D721Med (cell line): Measurements from ENCODE around the gene AUTS2.

ENCODE experiments used
- DNase-seq: peaks from one replicate; pipeline ENCODE4 v3.0.0; 2011; ENCODE audit warnings: low spot score; ENCODE audit not compliant: insufficient read length
- FAIRE-seq: peaks from 2 replicates; lab custom pipeline; 2011; peaks lifted over from hg19 to GRCh38; lab: Jason Lieb, UNC
- TF ChIP-seq, protein P1 (sequence below): IDR thresholded peaks from 2 replicates; pipeline ENCODE4 v1.5.1; 2012; ENCODE audit warnings: mild to moderate bottlenecking, control low read depth; ENCODE audit not compliant: insufficient read depth; ENCODE audit errors: missing control alignments

Gene AUTS2

DNA sequence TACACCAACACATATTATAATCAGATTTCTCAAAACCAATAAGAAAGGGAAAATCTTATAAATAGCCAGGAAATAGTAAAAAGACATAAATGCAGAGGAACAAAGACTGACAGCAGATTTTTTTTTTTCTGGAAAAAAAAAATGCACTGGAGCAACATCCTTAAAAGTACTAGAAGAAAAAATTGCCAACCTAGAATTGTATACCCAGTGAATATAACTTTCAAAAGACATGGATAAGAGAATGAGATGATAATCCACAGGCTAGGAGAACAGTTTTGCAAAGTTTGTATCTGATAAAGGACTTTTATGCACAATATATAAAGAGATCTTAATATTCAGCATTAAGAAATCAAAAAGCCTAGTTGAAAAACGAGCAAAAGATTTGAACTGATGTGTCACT is 554.0 kb downstream of the AUTS2 start:
- DNase-seq = no peak
- no peak for FAIRE-seq
- TF ChIP-seq, protein P1, sequence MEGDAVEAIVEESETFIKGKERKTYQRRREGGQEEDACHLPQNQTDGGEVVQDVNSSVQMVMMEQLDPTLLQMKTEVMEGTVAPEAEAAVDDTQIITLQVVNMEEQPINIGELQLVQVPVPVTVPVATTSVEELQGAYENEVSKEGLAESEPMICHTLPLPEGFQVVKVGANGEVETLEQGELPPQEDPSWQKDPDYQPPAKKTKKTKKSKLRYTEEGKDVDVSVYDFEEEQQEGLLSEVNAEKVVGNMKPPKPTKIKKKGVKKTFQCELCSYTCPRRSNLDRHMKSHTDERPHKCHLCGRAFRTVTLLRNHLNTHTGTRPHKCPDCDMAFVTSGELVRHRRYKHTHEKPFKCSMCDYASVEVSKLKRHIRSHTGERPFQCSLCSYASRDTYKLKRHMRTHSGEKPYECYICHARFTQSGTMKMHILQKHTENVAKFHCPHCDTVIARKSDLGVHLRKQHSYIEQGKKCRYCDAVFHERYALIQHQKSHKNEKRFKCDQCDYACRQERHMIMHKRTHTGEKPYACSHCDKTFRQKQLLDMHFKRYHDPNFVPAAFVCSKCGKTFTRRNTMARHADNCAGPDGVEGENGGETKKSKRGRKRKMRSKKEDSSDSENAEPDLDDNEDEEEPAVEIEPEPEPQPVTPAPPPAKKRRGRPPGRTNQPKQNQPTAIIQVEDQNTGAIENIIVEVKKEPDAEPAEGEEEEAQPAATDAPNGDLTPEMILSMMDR = no peak

DNA sequence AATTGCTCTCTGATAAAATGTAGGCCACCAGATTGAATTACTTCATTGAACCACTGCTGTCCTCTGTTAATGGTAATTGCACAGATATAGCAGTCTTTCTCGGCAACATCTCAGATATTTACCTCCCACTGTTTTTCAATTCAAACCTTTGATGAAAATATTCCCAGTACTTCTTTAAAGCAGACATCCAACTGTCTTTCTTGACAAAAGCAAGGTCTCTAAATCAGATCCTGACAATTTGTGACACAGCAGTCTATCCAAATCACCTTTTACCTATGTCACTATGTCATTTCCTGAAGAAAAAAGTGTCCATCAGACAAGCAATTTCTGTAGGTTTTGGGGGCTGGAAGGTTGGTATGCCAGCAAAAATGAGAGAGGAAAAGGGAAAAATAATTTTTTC is 555.7 kb downstream of the AUTS2 start:
- TF ChIP-seq, protein P1 = no peak
- DNase-seq (no peak), FAIRE-seq (no peak)

DNA sequence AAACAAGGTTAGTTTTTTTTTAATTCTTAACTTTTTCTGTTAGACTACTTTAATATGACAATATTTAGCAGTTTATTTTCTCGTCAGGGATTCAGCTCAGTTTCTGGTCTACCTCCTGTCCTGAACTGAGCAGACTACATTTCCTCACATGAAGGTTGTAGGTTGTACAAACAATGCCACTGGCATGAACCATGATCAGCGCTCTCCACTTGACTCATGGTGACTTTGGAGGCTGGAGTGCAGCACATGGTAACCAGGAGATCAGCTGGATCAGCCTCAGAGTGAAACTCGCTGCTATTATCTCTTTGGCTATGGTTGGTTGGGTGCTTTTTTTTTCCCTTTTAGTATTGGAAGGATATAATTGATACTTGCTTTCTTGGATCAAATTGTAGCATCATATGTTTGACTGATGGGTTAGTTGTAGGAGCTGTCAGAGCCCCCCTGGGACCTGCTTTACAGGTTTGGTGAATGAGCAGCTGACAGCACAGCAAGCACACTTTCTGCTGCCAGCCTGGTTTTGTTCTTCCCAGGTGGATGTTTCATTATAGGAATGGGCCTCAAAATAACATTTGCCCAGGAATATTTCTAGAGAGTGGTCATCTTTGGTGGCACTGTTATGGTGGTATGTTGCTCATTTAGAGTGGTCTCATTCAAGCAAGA is 556.4 kb downstream of the AUTS2 start:
- TF ChIP-seq, protein P1 = no peak
- no peak for DNase-seq
- no peak for FAIRE-seq

DNA sequence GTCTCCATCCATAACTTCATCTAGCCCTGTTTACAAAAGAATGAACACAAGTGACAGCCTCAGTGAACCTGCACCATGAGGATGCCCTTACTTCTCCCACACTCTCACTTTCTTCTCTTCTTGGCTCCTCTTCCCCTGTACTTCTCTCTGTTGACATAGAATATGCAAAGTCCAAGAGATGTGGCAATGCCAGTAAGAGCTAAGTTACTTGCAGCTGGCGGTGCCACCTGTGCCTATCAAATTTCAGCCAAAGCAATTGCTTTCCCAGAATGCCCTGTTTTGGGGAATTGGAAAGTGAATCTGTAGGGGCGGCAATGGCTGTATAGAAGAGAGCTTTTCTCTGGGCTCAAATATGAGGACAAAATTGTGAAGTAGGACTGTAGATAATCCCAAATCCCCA is 557.8 kb downstream of the AUTS2 start:
- TF ChIP-seq, protein P1 = no peak
- no peak for DNase-seq
- no peak for FAIRE-seq

DNA sequence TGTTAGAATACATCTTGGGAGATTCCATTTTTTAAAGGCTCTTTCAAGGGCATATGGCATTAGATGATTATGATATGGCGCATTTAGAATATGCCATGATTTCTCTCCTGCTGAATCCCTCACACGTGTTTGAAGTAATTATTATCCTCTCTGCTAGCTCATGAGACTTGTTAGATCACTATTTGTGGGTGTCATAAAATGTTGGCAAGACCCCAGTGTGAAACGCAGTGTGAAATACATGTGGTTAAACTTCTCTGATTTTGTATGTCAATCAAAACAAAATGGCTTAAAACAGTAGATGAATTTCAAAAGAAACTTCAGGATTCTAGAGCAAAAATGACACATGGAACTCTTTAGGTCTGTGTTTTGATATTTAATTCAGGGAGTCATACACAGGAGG is 560.8 kb downstream of the AUTS2 start:
- DNase-seq = no peak
- FAIRE-seq = peak; percentile 38
- TF ChIP-seq, protein P1 = no peak

DNA sequence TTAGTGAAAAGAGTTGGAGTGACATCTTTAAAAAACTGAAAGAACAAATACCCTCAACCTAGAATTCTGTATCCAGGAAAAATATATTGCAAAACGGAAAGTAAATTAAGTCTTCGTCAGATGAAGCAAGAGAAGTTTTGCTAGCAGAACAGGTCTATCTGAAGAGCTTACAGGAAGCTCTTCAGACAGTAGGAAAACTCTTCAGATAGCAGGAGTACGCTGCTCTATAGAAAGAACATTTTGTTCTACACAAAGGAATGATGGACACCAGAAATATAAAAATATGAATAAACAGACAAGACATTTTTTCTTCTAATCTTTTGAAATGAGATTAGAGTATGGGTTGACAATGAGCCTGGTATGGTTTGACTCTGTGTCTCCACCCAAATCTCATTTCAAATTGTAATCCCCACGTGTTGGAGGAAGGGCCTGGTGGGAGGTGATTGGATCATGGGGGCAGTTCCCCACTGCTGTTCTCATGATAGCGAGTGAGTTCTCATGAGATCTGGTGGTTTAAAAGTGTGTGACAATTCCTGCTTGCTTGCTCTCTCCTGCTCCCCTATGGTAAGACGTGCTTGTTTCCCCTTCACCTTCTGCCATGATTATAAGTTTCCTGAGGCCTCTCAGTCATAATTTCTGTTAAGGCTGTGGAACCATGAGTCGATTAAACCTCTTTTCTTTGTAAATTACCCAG is 567.3 kb downstream of the AUTS2 start:
- FAIRE-seq (no peak), DNase-seq (no peak)
- TF ChIP-seq, protein P1 = no peak

DNA sequence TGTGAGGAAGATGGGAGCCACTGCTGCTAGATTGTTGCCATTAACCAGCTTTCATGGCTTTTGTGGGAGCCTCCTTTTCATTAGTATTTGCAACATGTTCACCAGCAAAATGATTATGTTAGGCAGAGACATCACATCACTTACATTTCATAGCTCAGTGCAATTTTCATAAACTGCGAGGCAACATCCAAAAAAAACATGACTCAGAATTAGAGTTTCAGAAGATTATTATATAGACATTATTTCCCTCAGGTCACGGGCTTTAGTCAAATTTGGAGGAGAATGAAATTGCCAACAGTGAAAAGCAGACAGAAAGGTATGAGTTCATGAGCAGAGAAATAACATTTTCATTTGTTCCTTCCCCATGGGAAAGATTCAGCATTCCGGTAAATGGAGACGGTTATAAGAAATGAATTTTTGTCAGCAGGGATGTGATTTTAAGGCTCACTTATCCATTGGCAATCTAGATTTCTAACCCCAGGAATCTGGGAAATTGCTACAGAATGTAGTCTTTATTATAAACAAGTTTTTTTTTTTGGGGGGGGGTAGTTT is 573.2 kb downstream of the AUTS2 start:
- FAIRE-seq (no peak), DNase-seq (no peak)
- TF ChIP-seq, protein P1 = no peak
